NT2/D1 (cell line): ENCODE measurements around the gene ATP13A2.

Experiments used
- DNase-seq: peaks from one replicate; pipeline ENCODE4 v3.0.0-alpha.2; 2011; ENCODE audit warnings: low read depth, low spot score
- H3K27me3 ChIP-seq: 2 replicates; pipeline ENCODE4 v1.6.0; 2011; ENCODE audit warnings: mild to moderate bottlenecking; ENCODE audit not compliant: insufficient read length, insufficient read depth
- H3K36me3 ChIP-seq: 2 replicates; pipeline ENCODE4 v1.6.1; 2011; ENCODE audit warnings: mild to moderate bottlenecking, low read length, mixed read lengths; ENCODE audit not compliant: insufficient read depth, insufficient read length
- H3K4me1 ChIP-seq: 2 replicates; pipeline ENCODE4 v1.5.1; 2011; ENCODE audit not compliant: insufficient read depth, insufficient read length
- H3K4me3 ChIP-seq: 2 replicates; pipeline ENCODE4 v1.5.1; 2011; ENCODE audit warnings: low read depth; ENCODE audit not compliant: insufficient read length
- H3K9ac ChIP-seq: 2 replicates; pipeline ENCODE4 v1.6.0; 2011; ENCODE audit warnings: low read depth; ENCODE audit not compliant: insufficient read length
- H3K9me3 ChIP-seq: 2 replicates; pipeline ENCODE4 v1.5.1; 2011; ENCODE audit warnings: mild to moderate bottlenecking, low read length; ENCODE audit not compliant: insufficient read depth
- SUZ12 ChIP-seq: IDR thresholded peaks from 2 replicates; pipeline ENCODE4 v1.6.1; 2011; ENCODE audit not compliant: insufficient read length, insufficient read depth; ENCODE audit errors: extremely low read depth
- YY1 ChIP-seq: IDR thresholded peaks from 2 replicates; pipeline ENCODE4 v1.6.1; 2011; ENCODE audit not compliant: insufficient read length, insufficient read depth
- ZNF274 ChIP-seq: IDR thresholded peaks from 2 replicates; pipeline ENCODE4 v1.6.1; 2011; ENCODE audit warnings: mild to moderate bottlenecking, low read depth, low read length

Gene ATP13A2

GRCh38 chr1:16989676-16990391 lies 21.9 kb downstream of the ATP13A2 start:
- Histone ChIP-seq H3K9me3 (no peaks in the 10 kb centered on the region), H3K4me3 (no peak overlapping the region), H3K36me3 (peaks cover 59% of the 10 kb centered on the region), H3K4me1 (peaks cover 4% of the 10 kb centered on the region), H3K9ac (no peak overlapping the region), H3K27me3 (no peaks in the 10 kb centered on the region)
- DNase-seq, result no peak
- TF ChIP-seq YY1 (no peak), SUZ12 (no peak), ZNF274 (no peak)

- no peaks in the 10 kb centered on the region for H3K27me3 ChIP-seq
- no peak overlapping the region for H3K9ac ChIP-seq
- no peak overlapping the region for H3K4me3 ChIP-seq
- H3K4me1 ChIP-seq, result peaks cover 4% of the 10 kb centered on the region
- no peaks in the 10 kb centered on the region for H3K9me3 ChIP-seq
- DNase-seq, result no peak
- TF ChIP-seq YY1, result no peak
- no peak for TF ChIP-seq SUZ12
- no peak for TF ChIP-seq ZNF274
- H3K36me3 ChIP-seq, result peaks cover 53% of the 10 kb centered on the region
Measured at GRCh38 chr1:16988210-16988609, 23.5 kb downstream of the ATP13A2 start.

DNA sequence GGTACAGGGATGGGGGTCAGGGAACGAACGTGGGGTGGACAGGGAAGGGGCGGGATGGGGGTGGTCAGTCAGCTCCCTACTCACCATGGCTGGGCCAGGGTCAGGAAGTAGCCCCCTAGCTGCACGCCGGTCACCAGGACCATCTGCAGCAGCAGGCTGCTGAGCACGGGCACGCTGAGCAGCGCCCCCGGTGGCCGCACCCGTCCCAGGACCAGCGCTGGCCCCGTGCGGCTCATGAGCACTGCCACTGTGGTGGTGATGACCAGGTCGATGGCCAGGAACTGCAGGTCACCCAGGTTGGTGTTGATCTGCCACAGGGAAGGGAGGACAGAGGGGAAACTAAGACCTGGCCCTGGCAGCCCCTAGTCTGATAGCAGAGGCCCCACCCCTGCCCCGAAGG lies 24.8 kb downstream of the ATP13A2 start:
- no peak overlapping the region for H3K4me3 ChIP-seq
- peaks cover 4% of the 10 kb centered on the region for H3K4me1 ChIP-seq
- no peaks in the 10 kb centered on the region for H3K9me3 ChIP-seq
- TF ChIP-seq SUZ12 (no peak), YY1 (no peak), ZNF274 (no peak)
- DNase-seq, result no peak
- H3K9ac ChIP-seq, result no peak overlapping the region
- no peaks in the 10 kb centered on the region for H3K27me3 ChIP-seq
- peaks cover 48% of the 10 kb centered on the region for H3K36me3 ChIP-seq

GRCh38 chr1:16986560-16986959 lies 25.2 kb downstream of the ATP13A2 start:
- DNase-seq, result no peak
- H3K36me3 ChIP-seq, result peaks cover 44% of the 10 kb centered on the region
- no peak overlapping the region for H3K4me3 ChIP-seq
- no peak for TF ChIP-seq YY1
- TF ChIP-seq ZNF274, result no peak
- TF ChIP-seq SUZ12, result no peak
- H3K9ac ChIP-seq, result no peak overlapping the region
- no peaks in the 10 kb centered on the region for H3K27me3 ChIP-seq
- H3K4me1 ChIP-seq, result peaks cover 4% of the 10 kb centered on the region
- no peaks in the 10 kb centered on the region for H3K9me3 ChIP-seq

- TF ChIP-seq YY1, result no peak
- no peak for TF ChIP-seq SUZ12
- TF ChIP-seq ZNF274, result no peak
- H3K27me3 ChIP-seq, result no peaks in the 10 kb centered on the region
- no peaks in the 10 kb centered on the region for H3K9me3 ChIP-seq
- H3K36me3 ChIP-seq, result peaks cover 40% of the 10 kb centered on the region
- DNase-seq, result no peak
- H3K4me1 ChIP-seq, result peaks cover 8% of the 10 kb centered on the region
- H3K9ac ChIP-seq, result no peak overlapping the region
- no peak overlapping the region for H3K4me3 ChIP-seq
Measured at GRCh38 chr1:16986113-16986512, 25.6 kb downstream of the ATP13A2 start.

GRCh38 chr1:16984717-16985116 lies 27.0 kb downstream of the ATP13A2 start:
- TF ChIP-seq YY1, result no peak
- H3K9me3 ChIP-seq, result no peaks in the 10 kb centered on the region
- peaks cover 11% of the 10 kb centered on the region for H3K4me1 ChIP-seq
- H3K36me3 ChIP-seq, result peaks cover 32% of the 10 kb centered on the region
- no peak for DNase-seq
- H3K27me3 ChIP-seq, result no peaks in the 10 kb centered on the region
- H3K4me3 ChIP-seq, result no peak overlapping the region
- no peak overlapping the region for H3K9ac ChIP-seq

GRCh38 chr1:16983649-16984048 lies 28.1 kb downstream of the ATP13A2 start:
- DNase-seq, result no peak
- Histone ChIP-seq H3K4me3 (no peak overlapping the region), H3K9ac (no peak overlapping the region), H3K27me3 (no peaks in the 10 kb centered on the region), H3K9me3 (no peaks in the 10 kb centered on the region), H3K4me1 (peaks cover 15% of the 10 kb centered on the region), H3K36me3 (peaks cover 27% of the 10 kb centered on the region)
- TF ChIP-seq YY1, result no peak
- no peak for TF ChIP-seq ZNF274
- TF ChIP-seq SUZ12, result no peak

GRCh38 chr1:16982902-16983301 lies 28.8 kb downstream of the ATP13A2 start:
- Histone ChIP-seq H3K4me1 (peaks cover 19% of the 10 kb centered on the region), H3K9ac (no peak overlapping the region), H3K27me3 (no peaks in the 10 kb centered on the region), H3K36me3 (peaks cover 28% of the 10 kb centered on the region), H3K9me3 (no peaks in the 10 kb centered on the region), H3K4me3 (no peak overlapping the region)
- DNase-seq, result no peak
- TF ChIP-seq ZNF274, result no peak
- no peak for TF ChIP-seq YY1
- TF ChIP-seq SUZ12, result no peak
